Stimulated activated effector memory CD8-positive, alpha-beta T cell treated with anti-CD3 and anti-CD28 coated beads, Interleukin-12 subunit alpha, Interleukin-12 subunit beta, amount 100 ng/mL, for 72 hours (primary cell): Measurements from ENCODE around the gene HSD11B1L.
"Not testable (repeated sequence)": the region's sequence is repeated elsewhere in the genome, so short reads cannot be mapped to it uniquely, and the experiment has no call there.

Experiments used
- ATAC-seq: fragments of 150-1000 bp; cut with Tn5 transposase; 2 replicates; pipeline ENCODE4 v1.10.0; 2021
- DNase-seq, 2 donors: peaks; one replicate each; pipeline ENCODE4 v3.0.0; 2021 to 2022; ENCODE audit warnings: low spot score in 2 of 2
- H3K27ac Mint-ChIP-seq: one replicate; pipeline ENCODE4 v1.8.0; 2022; ENCODE audit warnings: mild to moderate bottlenecking, mixed read lengths
- H3K36me3 Mint-ChIP-seq: one replicate; pipeline ENCODE4 v1.8.0; 2022; ENCODE audit warnings: mild to moderate bottlenecking, mixed read lengths
- H3K4me1 Mint-ChIP-seq: one replicate; pipeline ENCODE4 v1.8.0; 2022; ENCODE audit warnings: mixed read lengths
- H3K4me3 Mint-ChIP-seq: one replicate; pipeline ENCODE4 v1.8.0; 2022; ENCODE audit warnings: mild to moderate bottlenecking, mixed read lengths
- H3K9me3 Mint-ChIP-seq: one replicate; pipeline ENCODE4 v1.8.0; 2022; ENCODE audit warnings: mixed read lengths

HSD11B1L gene

DNA sequence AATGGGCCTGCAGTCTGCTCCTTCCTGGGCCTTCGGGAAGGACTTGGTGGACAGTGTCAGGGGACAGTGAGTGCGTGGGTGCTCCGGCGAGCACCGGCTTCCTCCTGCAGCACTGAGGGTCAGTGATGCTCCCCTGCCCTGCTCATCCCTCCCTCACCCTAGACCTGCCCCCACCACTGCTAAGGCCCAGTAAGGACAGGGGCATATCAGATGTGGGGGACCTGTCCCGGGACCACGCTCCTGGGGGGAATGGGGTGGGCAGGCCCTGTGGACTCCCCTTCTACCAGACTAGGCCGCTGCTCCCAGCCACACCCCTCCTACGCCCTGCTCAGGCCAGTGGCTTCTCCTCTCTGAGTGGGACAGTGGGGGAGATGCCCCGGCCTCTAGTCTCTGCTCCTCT lies 3.7 kb upstream of the HSD11B1L start:
- Mint-ChIP-seq H3K27ac (peak overlapping the region; percentile 71), H3K36me3 (peaks cover 52% of the 10 kb centered on the region), H3K4me1 (peaks cover 37% of the 10 kb centered on the region), H3K4me3 (no peak overlapping the region), H3K9me3 (no peaks in the 10 kb centered on the region)
- DNase-seq = no peak
- no peak for ATAC-seq

DNA sequence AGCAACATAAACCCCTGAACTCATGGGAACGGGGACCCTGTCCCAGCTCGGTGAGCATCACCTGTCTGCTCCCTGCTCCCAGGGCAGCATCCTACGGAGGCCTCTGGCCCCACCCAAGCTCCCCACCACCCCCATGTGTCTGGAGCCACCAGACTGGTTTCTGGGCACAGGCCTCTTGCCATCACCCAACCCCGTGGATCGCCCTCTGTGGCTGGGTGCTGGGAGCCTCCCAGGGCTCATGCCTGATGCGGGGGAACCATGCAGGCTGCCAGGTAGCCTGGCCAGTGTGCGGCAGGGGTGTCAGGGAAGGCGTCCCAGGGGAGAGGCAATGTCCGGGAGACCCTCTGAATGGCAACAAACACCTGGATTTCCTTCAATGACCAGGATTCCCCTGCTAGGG lies 3.2 kb upstream of the HSD11B1L start:
- H3K27ac Mint-ChIP-seq = peak overlapping the region; percentile 71
- ATAC-seq (no peak), DNase-seq (no peak)
- peaks cover 49% of the 10 kb centered on the region for H3K36me3 Mint-ChIP-seq
- H3K4me1 Mint-ChIP-seq = peaks cover 41% of the 10 kb centered on the region
- H3K9me3 Mint-ChIP-seq = no peaks in the 10 kb centered on the region
- no peak overlapping the region for H3K4me3 Mint-ChIP-seq

DNA sequence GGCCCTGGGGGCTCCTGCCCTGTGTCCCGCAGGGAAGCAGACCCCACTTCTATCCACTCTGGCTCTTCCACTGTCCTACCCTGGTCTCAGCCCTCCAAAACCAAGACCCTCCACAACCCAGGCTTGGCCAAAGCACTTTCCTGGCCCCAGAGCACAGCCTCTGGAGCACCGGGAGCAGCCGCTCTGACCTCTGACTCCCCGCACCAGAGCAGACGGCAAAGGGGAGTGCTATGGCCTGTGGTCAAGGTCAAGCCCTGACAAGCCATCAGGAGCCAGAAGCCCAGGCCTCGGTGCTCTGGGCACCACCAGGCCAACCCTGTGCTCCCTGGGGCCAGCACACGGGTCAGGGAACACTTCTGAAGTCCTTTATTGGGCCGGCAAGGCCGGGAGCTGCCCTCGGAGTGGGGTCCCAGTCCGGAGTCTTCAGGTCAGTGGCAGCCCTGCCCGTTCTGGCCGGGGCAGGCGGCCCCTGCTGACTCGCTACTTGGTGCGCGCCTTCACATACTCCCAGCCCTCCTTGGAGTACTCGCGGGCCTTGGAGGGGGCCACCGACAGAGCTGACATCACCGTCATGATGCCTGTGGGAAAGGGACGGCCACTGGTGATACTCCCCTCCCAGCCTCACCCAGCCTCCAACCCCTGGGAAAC lies 2.6 kb upstream of the HSD11B1L start:
- ATAC-seq = no peak

DNA sequence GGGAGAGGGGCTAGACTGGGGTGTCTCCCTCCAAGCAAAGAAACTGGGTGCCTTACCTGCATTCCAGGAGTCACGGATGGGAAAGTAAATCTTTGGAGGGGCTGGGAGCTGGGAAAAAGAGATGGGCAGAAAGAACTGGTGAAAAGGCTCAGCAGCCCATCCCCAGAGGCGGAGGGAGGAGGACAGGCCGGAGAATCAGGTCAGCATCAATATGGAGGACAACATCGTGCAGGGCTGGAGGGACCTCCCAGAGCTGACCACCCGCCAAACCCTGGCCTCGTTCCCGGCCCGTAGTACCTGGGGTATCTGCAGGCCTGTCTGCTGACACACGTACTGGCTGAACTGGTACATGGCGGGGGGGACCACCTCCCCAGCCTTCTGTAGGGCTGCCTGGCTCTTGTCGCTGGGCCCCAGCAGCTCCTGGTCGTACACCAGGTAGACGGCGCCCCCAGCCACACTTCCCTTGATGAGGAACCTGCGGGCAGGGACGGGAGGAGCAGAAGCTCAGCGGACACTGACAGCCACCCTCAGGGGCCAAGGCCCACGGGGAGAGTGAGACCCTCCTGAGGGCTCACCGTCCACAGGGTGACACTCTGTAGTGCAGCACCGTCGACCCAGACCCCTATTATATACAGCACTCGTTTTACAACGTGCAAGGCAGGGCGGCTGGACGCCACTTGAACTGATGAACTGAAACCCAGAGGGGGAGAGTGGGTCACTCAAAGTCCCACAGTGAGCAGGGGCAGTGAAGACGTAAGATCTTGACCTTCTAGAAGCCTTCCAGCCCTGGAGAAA lies 1.3 kb upstream of the HSD11B1L start:
- no peak for DNase-seq
- H3K4me3 Mint-ChIP-seq = peak overlapping the region; percentile 84
- peak overlapping the region; percentile 96 for H3K27ac Mint-ChIP-seq
- H3K36me3 Mint-ChIP-seq = peaks cover 41% of the 10 kb centered on the region
- ATAC-seq = no peak
- H3K9me3 Mint-ChIP-seq = no peaks in the 10 kb centered on the region
- peaks cover 41% of the 10 kb centered on the region for H3K4me1 Mint-ChIP-seq

More for the DNA sequence above, 2.6 kb upstream of the HSD11B1L start:
- no peak for DNase-seq
- peaks cover 43% of the 10 kb centered on the region for H3K36me3 Mint-ChIP-seq
- H3K4me3 Mint-ChIP-seq = no peak overlapping the region
- no peak overlapping the region for H3K27ac Mint-ChIP-seq
- H3K4me1 Mint-ChIP-seq = peaks cover 41% of the 10 kb centered on the region
- H3K9me3 Mint-ChIP-seq = no peaks in the 10 kb centered on the region

DNA sequence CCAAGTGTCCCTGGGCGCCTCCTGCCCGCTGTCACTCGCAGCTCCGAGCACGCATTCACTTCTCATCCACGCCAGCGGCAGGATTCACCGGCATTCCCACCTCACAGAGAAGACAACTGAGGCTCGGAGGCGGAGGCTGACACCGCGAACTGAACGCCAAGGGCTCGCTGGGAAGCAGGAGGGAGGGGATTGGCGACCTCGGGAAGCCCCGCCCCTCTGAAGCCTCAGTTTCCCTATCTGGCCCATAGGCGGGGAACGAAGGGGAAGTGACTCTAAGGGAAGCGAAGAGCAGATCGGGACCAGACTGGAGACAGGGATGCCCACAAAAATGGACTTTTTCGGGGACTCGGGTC lies 767 bp upstream of the HSD11B1L start:
- Mint-ChIP-seq H3K27ac (peak overlapping the region; percentile 96), H3K36me3 (peaks cover 41% of the 10 kb centered on the region), H3K9me3 (no peaks in the 10 kb centered on the region), H3K4me1 (peaks cover 41% of the 10 kb centered on the region), H3K4me3 (peak overlapping the region; percentile 84)
- no peak for ATAC-seq
- no peak for DNase-seq

DNA sequence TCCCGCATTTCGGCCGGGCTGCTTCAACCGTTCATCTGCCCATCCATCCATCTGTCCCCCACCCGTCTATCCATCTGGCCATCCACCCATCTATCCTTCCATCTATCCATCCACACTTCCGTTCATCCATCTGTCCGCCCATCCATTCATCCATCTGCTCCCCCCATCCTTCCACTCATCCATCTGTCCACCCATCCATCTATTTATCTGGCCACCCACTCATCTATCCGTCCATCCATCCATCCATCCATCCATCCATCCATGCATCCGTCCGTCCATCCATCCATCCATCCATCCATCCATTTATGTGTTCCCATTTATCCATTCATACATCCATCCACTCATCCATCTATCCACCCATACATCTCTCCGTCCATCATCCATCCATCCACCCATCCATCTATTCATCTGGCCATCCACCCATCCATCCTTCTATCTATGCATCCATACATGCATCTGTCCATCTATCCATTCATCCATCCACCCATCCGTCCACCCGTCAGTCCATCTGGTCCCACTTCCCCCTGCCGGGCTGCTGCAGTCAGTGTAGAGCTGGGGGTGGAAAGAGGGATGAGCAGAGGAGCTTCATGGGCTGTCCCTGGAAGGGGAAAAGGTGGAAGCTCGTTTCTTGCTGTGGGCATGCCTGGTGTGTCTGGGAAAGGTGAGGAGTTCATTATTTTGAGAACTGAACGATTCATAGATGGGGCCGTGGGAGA lies 722 bp downstream of the HSD11B1L start:
- DNase-seq = no peak
- Mint-ChIP-seq H3K4me3 (peak overlapping the region; percentile 84), H3K27ac (peak overlapping the region; percentile 96), H3K9me3 (no peaks in the 10 kb centered on the region), H3K4me1 (peaks cover 36% of the 10 kb centered on the region), H3K36me3 (peaks cover 43% of the 10 kb centered on the region)
- no peak for ATAC-seq

DNA sequence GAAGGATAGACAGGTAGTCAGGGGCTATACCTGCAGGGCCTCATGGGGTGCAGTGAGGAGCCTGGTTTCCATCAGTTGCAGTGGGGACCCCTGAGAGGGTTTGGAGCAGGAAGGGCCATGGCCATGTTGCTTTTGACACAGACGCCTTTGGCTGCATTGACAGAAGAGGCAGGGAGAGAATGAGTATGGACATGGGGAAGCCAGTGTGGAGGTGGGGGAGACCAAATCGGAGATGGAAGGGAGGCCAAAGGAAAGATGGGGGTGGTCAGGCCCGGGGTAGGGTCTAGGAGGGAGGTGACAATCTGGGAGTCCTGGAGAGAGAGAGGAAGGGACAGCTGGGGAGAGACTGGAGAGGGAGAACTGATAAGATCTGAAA lies 1.3 kb downstream of the HSD11B1L start:
- peak overlapping the region; percentile 96 for H3K27ac Mint-ChIP-seq
- ATAC-seq (no peak), DNase-seq (no peak)
- no peaks in the 10 kb centered on the region for H3K9me3 Mint-ChIP-seq
- H3K4me1 Mint-ChIP-seq = peaks cover 36% of the 10 kb centered on the region
- H3K36me3 Mint-ChIP-seq = peaks cover 46% of the 10 kb centered on the region
- H3K4me3 Mint-ChIP-seq = peak overlapping the region; percentile 84

GRCh38 chr19:5683177-5683886 lies 2.5 kb downstream of the HSD11B1L start:
- peaks cover 35% of the 10 kb centered on the region for H3K36me3 Mint-ChIP-seq
- ATAC-seq (no peak), DNase-seq (no peak)
- H3K4me3 Mint-ChIP-seq = peak overlapping the region; percentile 13
- H3K27ac Mint-ChIP-seq = no peak overlapping the region
- no peaks in the 10 kb centered on the region for H3K9me3 Mint-ChIP-seq
- H3K4me1 Mint-ChIP-seq = peaks cover 40% of the 10 kb centered on the region

GRCh38 chr19:5684694-5685430 lies 4.0 kb downstream of the HSD11B1L start:
- DNase-seq = no peak
- Mint-ChIP-seq H3K4me3 (no peak overlapping the region), H3K27ac (no peak overlapping the region), H3K4me1 (peaks cover 34% of the 10 kb centered on the region), H3K9me3 (no peaks in the 10 kb centered on the region), H3K36me3 (peaks cover 29% of the 10 kb centered on the region)
- no peak for ATAC-seq

DNA sequence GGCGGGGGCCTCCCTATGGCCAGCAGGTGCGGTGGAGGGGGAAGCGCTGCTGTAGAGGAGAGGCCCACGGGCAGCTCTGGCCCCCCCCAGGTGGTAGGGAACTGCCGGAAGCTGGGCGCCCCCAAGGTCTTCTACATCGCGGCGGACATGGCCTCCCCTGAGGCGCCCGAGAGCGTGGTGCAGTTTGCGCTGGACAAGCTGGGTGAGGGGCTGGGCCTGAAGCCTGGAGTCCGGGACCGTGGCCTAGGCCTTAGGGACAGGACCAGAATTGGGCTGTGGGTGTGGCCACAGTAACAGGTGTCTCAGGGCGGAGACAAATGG lies 5.5 kb downstream of the HSD11B1L start:
- H3K27ac Mint-ChIP-seq = peak overlapping the region; percentile 68
- H3K4me3 Mint-ChIP-seq = peak overlapping the region; percentile 75
- peaks cover 35% of the 10 kb centered on the region for H3K4me1 Mint-ChIP-seq
- H3K9me3 Mint-ChIP-seq = no peaks in the 10 kb centered on the region
- H3K36me3 Mint-ChIP-seq = peaks cover 31% of the 10 kb centered on the region
- ATAC-seq (no peak), DNase-seq (no peak)

DNA sequence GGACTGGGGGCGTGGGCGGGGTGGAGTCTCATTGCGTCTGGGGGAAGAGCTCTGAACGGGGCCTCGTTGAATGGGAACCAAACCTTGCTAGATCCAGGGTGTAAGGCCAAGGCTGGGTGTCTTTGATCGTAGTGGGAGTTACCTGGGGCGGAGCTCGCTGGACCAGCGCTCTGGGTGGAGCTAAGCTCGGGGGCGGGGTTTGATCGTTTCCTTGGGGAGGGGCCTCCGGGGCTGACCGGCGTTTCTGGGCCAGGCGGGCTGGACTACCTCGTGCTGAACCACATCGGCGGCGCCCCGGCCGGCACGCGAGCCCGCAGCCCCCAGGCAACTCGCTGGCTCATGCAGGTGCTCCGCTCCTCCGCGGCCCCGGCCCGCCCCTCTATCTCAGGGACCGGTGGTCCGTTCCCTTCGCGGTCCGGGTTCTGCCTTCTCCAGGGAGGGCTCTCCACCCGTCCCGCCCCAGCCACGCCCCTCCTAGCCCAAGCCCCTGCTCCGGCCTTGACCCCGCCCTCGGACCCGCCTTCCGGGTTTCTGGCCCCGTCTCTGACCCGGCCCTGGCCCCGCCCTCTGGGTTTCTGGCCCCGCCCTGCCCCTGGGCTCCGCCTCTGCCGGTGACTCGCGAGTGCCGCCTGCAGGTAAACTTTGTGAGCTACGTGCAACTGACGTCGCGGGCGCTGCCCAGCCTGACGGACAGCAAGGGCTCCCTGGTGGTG lies 6.0 kb downstream of the HSD11B1L start:
- Mint-ChIP-seq H3K36me3 (peaks cover 31% of the 10 kb centered on the region), H3K4me1 (peaks cover 30% of the 10 kb centered on the region), H3K9me3 (no peaks in the 10 kb centered on the region), H3K27ac (peak overlapping the region; percentile 68), H3K4me3 (peak overlapping the region; percentile 75)
- DNase-seq = peak; percentile 100
- peak; percentile 77 for ATAC-seq

DNA sequence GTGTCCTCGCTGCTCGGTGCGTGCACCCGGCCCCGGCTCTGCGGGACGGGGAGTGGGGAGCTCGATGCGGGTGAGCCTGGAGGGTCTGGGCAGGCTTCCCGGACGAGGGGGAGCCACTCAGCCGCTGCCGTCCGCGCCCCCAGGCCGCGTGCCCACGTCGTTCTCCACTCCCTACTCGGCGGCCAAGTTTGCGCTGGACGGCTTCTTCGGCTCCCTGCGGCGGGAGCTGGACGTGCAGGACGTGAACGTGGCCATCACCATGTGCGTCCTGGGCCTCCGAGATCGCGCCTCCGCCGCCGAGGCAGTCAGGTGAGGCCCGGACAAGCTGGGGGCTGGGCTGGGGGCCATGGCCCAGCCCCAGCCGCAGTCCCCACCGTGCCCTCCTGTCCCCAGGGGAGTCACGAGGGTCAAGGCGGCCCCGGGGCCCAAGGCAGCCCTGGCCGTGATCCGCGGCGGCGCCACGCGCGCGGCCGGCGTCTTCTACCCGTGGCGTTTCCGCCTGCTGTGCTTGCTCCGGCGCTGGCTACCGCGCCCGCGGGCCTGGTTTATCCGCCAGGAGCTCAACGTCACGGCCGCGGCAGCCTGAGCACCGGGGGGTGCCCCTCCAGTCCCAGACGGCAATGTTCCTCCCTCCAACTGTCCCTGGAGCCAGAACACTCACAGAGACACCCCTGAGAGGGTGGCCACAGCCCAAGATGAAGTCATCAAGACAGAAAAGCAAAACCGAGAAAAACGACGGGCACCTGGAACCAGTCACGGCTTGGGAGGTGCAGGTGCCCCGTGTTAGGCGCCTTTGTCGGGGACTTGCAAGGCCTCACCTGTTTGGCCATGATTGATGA lies 6.8 kb downstream of the HSD11B1L start:
- ATAC-seq = no peak
- H3K4me1 Mint-ChIP-seq = peaks cover 31% of the 10 kb centered on the region
- peak overlapping the region; percentile 75 for H3K4me3 Mint-ChIP-seq
- no peak for DNase-seq
- peak overlapping the region; percentile 68 for H3K27ac Mint-ChIP-seq
- H3K36me3 Mint-ChIP-seq = peaks cover 39% of the 10 kb centered on the region
- H3K9me3 Mint-ChIP-seq = no peaks in the 10 kb centered on the region

- H3K4me1 Mint-ChIP-seq = peaks cover 39% of the 10 kb centered on the region
- peak overlapping the region; percentile 46 for H3K27ac Mint-ChIP-seq
- not testable (repeated sequence) for H3K9me3 Mint-ChIP-seq
These were observed 7.5 kb downstream of the HSD11B1L start for GRCh38 chr19:5688262-5688881.

More at GRCh38 chr19:5688262-5688881, 7.5 kb downstream of the HSD11B1L start:
- Mint-ChIP-seq H3K4me3 (peak overlapping the region; percentile 75), H3K36me3 (peaks cover 47% of the 10 kb centered on the region)
- not testable (repeated sequence) for ATAC-seq, DNase-seq
